Esophagus squamous epithelium (tissue), 5 donors: Measurements from ENCODE around the gene PDIA2. TPM values are rescaled to one million over a fixed set of nuclear protein-coding genes. Genes with fewer than 3 reads are reported as not detected.
A peak's percentile ranks its signal among the peaks of the same experiment; 100 is the strongest.

Experiments used
- DNase-seq: peaks from one replicate; lab custom pipeline; 2025; lab: John Stamatoyannopoulos, UW
- H3K27ac ChIP-seq, 4 donors: fragments of 200-600 bp; sonication (generic); one replicate each; pipeline ENCODE4 v1.5.1; 2016 to 2019; ENCODE audit warnings: mild to moderate bottlenecking in 1 of 4
- H3K27me3 ChIP-seq, 4 donors: fragments of 200-600 bp; sonication (generic); 1 replicate in 3 of 4; 2 replicates in 1 of 4; pipeline versions ENCODE4 v1.5.1 to v1.6.0; 2017 to 2021; ENCODE audit warnings: antibody characterized with exemption in 1 of 4
- H3K36me3 ChIP-seq, 3 donors: fragments of 200-600 bp; sonication (generic); one replicate each; pipeline ENCODE4 v1.5.1; 2016 to 2019
- H3K4me1 ChIP-seq, 3 donors: fragments of 200-600 bp; sonication (generic); one replicate each; pipeline ENCODE4 v1.5.1; 2017 to 2019
- H3K4me3 ChIP-seq, 4 donors: fragments of 200-600 bp; sonication (generic); 1 replicate in 3 of 4; 2 replicates in 1 of 4; pipeline ENCODE4 v1.5.1; 2016 to 2019; ENCODE audit warnings: mild to moderate bottlenecking in 2 of 4, moderate library complexity in 1 of 4
- H3K9me3 ChIP-seq, 3 donors: fragments of 200-600 bp; sonication (generic); one replicate each; pipeline ENCODE4 v1.5.1; 2016 to 2019
- POLR2A ChIP-seq, 4 donors: fragments of 450-650 bp; IDR thresholded peaks; one replicate each; pipeline ENCODE4 v1.6.1; 2017; ENCODE audit warnings: antibody characterized with exemption in 4 of 4, mild to moderate bottlenecking in 4 of 4, moderate library complexity in 3 of 4
- WGBS, 2 donors: methylation state at CpG; one replicate each; pipeline ENCODE4 v1.1.5; 2018; 5-methylcytosine and 5-hydroxymethylcytosine counted together
- intact Hi-C: fragments of 100-400 bp; cut with DNase I; formaldehyde crosslinking; loops from one replicate; pipeline ENCODE4 v1.15.0; 2022
- total RNA-seq, 4 donors: library from RNA; depleted of rRNA; stranded (reverse); fragments of >200 nt; gene quantifications; one replicate each; pipeline ENCODE4 v1.1.0, GENCODE V29; 2016
- TF ChIP-seq, protein P1 (sequence below), 6 experiments: fragments of 450-650 bp in 4 of 6; fragments of 200-600 bp in 2 of 6; sonication (generic) in 2 of 6; IDR thresholded peaks; one replicate each; pipeline ENCODE4 v1.5.1; 2016 to 2019; ENCODE audit warnings: antibody characterized with exemption in 6 of 6, mild to moderate bottlenecking in 4 of 6, moderate library complexity in 4 of 6
- donor health status: DM: yes; HTN: yes; CAD: no.

The PDIA2 gene
- total RNA-seq, 4 donors from 2014 or later, result not detected

DNA sequence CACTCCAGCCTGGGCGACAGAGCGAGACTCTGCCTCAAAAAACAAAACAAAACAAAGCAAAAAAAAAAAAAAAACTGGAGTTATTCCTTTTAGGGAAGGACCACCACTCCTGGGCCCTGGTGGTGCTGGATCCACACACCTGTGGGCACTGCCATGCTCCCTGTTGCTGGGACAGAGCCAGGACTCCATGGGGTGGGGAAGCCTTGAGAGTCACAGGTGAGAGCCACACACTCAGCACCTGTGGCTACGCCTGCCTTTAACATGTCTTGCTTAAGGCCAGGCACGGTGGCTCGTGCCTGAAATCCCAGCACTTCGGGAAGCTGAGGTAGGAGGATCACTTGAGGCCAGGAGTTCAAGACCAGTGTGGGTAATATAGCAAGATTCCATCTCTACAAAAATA, 18.3 kb downstream of the PDIA2 start:
- H3K27ac ChIP-seq, result no peak overlapping the region
- H3K36me3 ChIP-seq, result peaks cover 13 to 90% (median 13%) of the 10 kb centered on the region in 3 donors
- H3K4me3 ChIP-seq, result no peak overlapping the region
- DNase-seq, result no peak
- 88 to 95% methylated on average over 4 to 6 of the region's 6 CpGs for WGBS, 2 donors
- no peaks in the 10 kb centered on the region for H3K9me3 ChIP-seq
- H3K27me3 ChIP-seq, result no peaks in the 10 kb centered on the region
- peaks cover 0 to 6% (median 0%) of the 10 kb centered on the region in 3 donors for H3K4me1 ChIP-seq
- TF ChIP-seq, protein P1, sequence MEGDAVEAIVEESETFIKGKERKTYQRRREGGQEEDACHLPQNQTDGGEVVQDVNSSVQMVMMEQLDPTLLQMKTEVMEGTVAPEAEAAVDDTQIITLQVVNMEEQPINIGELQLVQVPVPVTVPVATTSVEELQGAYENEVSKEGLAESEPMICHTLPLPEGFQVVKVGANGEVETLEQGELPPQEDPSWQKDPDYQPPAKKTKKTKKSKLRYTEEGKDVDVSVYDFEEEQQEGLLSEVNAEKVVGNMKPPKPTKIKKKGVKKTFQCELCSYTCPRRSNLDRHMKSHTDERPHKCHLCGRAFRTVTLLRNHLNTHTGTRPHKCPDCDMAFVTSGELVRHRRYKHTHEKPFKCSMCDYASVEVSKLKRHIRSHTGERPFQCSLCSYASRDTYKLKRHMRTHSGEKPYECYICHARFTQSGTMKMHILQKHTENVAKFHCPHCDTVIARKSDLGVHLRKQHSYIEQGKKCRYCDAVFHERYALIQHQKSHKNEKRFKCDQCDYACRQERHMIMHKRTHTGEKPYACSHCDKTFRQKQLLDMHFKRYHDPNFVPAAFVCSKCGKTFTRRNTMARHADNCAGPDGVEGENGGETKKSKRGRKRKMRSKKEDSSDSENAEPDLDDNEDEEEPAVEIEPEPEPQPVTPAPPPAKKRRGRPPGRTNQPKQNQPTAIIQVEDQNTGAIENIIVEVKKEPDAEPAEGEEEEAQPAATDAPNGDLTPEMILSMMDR (IDR thresholded peaks at IDR 0.05), result no peak
- no peak for TF ChIP-seq POLR2A (IDR thresholded peaks at IDR 0.05)
- intact Hi-C loops, result no loop called here

DNA sequence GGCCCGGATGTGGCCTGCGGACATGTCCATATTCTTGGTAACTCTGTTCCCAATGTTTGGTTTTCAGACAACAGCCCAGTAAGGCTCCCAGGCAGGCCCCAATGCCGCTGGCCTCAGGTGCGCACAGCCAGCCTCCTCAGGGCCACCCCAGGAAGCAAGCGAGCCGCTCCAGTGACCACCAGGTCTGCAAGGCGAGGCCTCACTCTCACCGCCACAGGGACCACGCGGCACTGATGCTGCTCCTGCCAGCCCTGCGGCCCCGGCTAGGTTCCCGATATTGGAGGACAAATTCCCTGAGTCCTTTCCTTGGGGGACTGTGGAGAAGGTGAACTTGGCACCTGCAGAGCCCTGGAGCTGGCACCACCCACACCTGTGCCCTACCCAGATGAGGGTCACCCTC, 19.0 kb downstream of the PDIA2 start:
- intact Hi-C loops, result no loop called here
- no peak overlapping the region for H3K27ac ChIP-seq
- DNase-seq, result no peak
- no peak overlapping the region for H3K4me3 ChIP-seq
- 94 to 100% methylated on average over 1 to 2 of the region's 13 CpGs for WGBS, 2 donors
- H3K4me1 ChIP-seq, result peaks cover 0 to 12% (median 0%) of the 10 kb centered on the region in 3 donors
- H3K9me3 ChIP-seq, result no peaks in the 10 kb centered on the region
- peaks cover 10 to 90% (median 11%) of the 10 kb centered on the region in 3 donors for H3K36me3 ChIP-seq
- no peaks in the 10 kb centered on the region for H3K27me3 ChIP-seq
- TF ChIP-seq, protein P1 (IDR thresholded peaks at IDR 0.05), result no peak
- TF ChIP-seq POLR2A (IDR thresholded peaks at IDR 0.05), result no peak

DNA sequence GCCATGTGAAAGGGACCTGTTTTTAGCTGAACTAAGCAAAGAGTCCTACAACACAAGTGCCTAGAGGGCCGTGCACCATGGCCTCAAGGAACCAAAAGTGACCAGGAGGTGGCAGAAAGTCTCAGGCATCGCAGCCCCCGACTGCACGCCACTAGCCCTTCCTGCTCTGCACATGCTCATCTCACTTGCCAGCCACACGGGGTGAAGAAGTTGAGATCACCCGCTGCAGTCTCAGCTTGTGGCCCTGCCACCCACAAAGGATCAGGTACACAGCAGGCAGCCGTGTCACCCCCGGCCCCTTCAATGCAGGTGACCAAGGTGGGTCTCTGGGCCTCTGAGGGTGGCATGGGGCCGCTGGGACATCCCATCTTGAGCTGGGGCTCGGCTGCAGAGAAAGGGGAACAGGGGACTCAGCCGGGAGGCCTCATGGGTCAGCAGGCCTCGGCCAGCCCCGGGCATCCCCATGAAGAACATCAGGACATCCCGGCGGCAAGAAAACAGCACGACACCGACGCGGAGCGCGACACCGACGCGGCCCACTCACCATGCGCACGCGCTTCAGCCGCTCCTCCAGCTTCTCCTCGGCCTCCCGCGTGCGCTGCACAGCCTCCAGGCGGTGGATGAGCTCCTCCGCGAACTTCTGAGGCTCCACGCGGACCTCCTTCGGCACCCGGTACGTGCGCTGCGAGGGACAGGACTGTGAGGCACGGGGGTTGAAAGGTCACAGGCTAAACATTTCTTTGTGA, 21.0 kb downstream of the PDIA2 start:
- no peak for DNase-seq
- intact Hi-C loops, result no loop called here
- peaks cover 0 to 90% (median 11%) of the 10 kb centered on the region in 3 donors for H3K36me3 ChIP-seq

DNA sequence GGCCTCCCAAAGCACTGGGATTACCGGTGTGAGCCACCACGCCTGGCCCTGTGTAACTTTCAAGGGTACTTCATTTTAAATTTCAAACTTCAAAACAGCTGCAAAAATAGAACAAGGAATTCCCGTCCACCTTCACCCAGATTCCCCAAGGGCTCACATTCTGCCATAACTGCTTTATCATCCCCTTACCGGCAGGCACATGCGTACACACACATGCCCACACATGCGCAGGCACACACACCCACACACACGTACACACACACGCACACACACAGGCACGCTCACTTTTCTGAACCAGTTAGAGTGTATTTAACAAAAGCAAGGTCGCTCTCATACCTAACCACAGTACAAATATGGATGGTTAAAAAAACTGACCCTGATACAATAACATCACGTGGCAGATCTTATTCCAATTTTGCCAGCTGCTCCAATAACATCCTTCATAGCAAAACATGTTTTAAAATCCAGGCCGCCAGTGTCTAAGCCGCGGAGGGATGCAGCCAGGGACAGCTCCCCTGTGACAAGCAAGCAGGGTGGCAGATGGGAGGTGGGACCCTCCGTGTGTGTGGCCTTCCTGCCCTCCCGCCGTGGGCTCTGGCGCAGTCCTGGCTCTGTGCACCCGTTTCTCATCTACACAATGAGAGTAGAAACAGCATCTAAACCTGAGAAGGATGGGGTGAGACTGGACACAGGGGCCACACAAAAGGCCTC, 23.1 kb downstream of the PDIA2 start:
- no peaks in the 10 kb centered on the region for H3K9me3 ChIP-seq
- WGBS, 2 donors, result 31 to 48% methylated on average over 13 to 16 of the region's 19 CpGs
- DNase-seq, result no peak
- peaks cover 0 to 12% (median 0%) of the 10 kb centered on the region in 3 donors for H3K4me1 ChIP-seq
- no peak overlapping the region for H3K4me3 ChIP-seq
- H3K27ac ChIP-seq, result peak overlapping the region in 1 of 4 donors; percentile 21
- TF ChIP-seq, protein P1 (IDR thresholded peaks at IDR 0.05), result no peak
- no peak for TF ChIP-seq POLR2A (IDR thresholded peaks at IDR 0.05)
- H3K36me3 ChIP-seq, result peaks cover 4 to 91% (median 16%) of the 10 kb centered on the region in 3 donors
- intact Hi-C loops, result no loop called here
- H3K27me3 ChIP-seq, result no peaks in the 10 kb centered on the region

More for the DNA sequence above, 21.0 kb downstream of the PDIA2 start:
- Histone ChIP-seq H3K4me3 (no peak overlapping the region), H3K9me3 (no peaks in the 10 kb centered on the region), H3K27me3 (no peaks in the 10 kb centered on the region), H3K4me1 (peaks cover 0 to 12% (median 0%) of the 10 kb centered on the region in 3 donors), H3K27ac (no peak overlapping the region)
- 93 to 94% methylated on average over 18 to 33 of the region's 43 CpGs for WGBS, 2 donors
- no peak for TF ChIP-seq POLR2A (IDR thresholded peaks at IDR 0.05)
- TF ChIP-seq, protein P1 (IDR thresholded peaks at IDR 0.05), result no peak

DNA sequence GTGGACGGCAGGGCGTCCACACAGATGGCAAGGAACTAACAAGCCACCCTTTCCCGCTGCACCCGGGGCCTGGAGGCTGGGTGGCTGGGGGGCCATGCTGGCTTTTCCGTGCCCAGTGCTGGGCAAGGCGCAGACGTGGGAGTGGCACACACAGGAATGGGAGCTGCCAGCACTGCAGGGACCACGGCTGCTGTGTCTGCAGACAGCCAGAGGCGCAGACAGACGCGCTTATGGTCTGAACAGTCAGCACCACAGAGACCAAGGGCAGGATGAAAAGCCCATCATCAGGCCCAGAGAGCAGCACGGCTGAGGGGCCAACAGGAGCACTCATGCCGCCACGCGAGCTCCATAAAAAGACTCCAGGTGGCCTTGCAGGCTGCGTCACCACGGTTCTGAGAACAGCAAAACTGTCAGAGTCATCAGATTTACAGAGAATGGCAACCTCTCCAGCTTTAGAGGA, 24.0 kb downstream of the PDIA2 start:
- DNase-seq, result no peak
- intact Hi-C loops, result no loop called here
- TF ChIP-seq POLR2A (IDR thresholded peaks at IDR 0.05), result no peak
- TF ChIP-seq, protein P1 (IDR thresholded peaks at IDR 0.05), result no peak
- peaks cover 0 to 12% (median 0%) of the 10 kb centered on the region in 3 donors for H3K4me1 ChIP-seq
- H3K36me3 ChIP-seq, result peaks cover 4 to 92% (median 16%) of the 10 kb centered on the region in 3 donors
- H3K27me3 ChIP-seq, result no peaks in the 10 kb centered on the region
- H3K9me3 ChIP-seq, result no peaks in the 10 kb centered on the region
- no peak overlapping the region for H3K4me3 ChIP-seq
- WGBS, 2 donors, result 93 to 94% methylated on average over 8 to 10 of the region's 17 CpGs
- H3K27ac ChIP-seq, result peak overlapping the region in 1 of 4 donors; percentile 21
